OCI-LY7 (cell line): ENCODE data around the gene CLPSL1. TPM values are rescaled to one million over a fixed set of nuclear protein-coding genes. Genes with fewer than 3 reads are reported as not detected.

Source experiments
- BruUV-seq: library from RNA; stranded (reverse); fragments of 400-500 nt; replicated peaks from 2 replicates; lab custom pipeline; 2021; lab: Mats Ljungman, UMichigan
- CTCF ChIA-PET: fragments of 300-600 bp; sonication (Branson Sonifier 250); formaldehyde crosslinking; loops from one replicate; lab custom pipeline; 2022; ENCODE audit warnings: antibody characterized with exemption; ENCODE audit not compliant: unreplicated experiment; lab: Charles Lee
- POLR2A ChIA-PET: fragments of 300-600 bp; sonication (Branson Sonifier 250); formaldehyde crosslinking; loops from one replicate; lab custom pipeline; 2022; ENCODE audit warnings: antibody characterized with exemption; lab: Charles Lee
- DNase-seq: peaks from one replicate; pipeline ENCODE4 v3.0.0-alpha.2; 2015; ENCODE audit warnings: low spot score
- H2AFZ ChIP-seq: fragments of 200-600 bp; sonication (generic), shearing (Covaris generic); 2 replicates; pipeline ENCODE4 v1.6.1; 2014; ENCODE audit warnings: mild to moderate bottlenecking, antibody characterized with exemption, low read length, moderate library complexity
- H3K27ac ChIP-seq: fragments of 200-600 bp; sonication (generic); 2 replicates; pipeline ENCODE4 v1.5.1; 2014; ENCODE audit warnings: mixed run types, low read depth, mild to moderate bottlenecking, moderate library complexity, low read length, inconsistent platforms; ENCODE audit not compliant: poor library complexity, severe bottlenecking
- H3K36me3 ChIP-seq: fragments of 200-600 bp; sonication (generic); 2 replicates; pipeline ENCODE4 v1.6.1; 2014; ENCODE audit warnings: mild to moderate bottlenecking, antibody characterized with exemption, low read length, moderate library complexity, mixed read lengths; ENCODE audit not compliant: insufficient read depth
- H3K4me1 ChIP-seq: fragments of 200-600 bp; sonication (generic); 2 replicates; pipeline ENCODE4 v1.5.1; 2014; ENCODE audit warnings: mild to moderate bottlenecking, low read length; ENCODE audit not compliant: insufficient read depth, poor library complexity, severe bottlenecking
- H3K4me2 ChIP-seq: fragments of 200-600 bp; sonication (generic); 2 replicates; pipeline ENCODE4 v1.6.1; 2014; ENCODE audit warnings: mild to moderate bottlenecking, low read length
- H3K4me3 ChIP-seq: fragments of 200-600 bp; sonication (generic); 2 replicates; pipeline ENCODE4 v1.5.1; 2014; ENCODE audit warnings: mild to moderate bottlenecking, low read depth, low read length; ENCODE audit not compliant: poor library complexity, severe bottlenecking
- H3K79me2 ChIP-seq: fragments of 200-600 bp; sonication (generic); 2 replicates; pipeline ENCODE4 v1.6.1; 2016; ENCODE audit warnings: low read depth, mild to moderate bottlenecking, low read length, moderate library complexity, mixed read lengths; ENCODE audit not compliant: insufficient read depth
- H3K9me2 ChIP-seq: fragments of 200-600 bp; sonication (generic); 2 replicates; pipeline ENCODE4 v1.6.1; 2016; ENCODE audit warnings: mild to moderate bottlenecking, low read length, mixed read lengths; ENCODE audit not compliant: insufficient read depth
- H3K9me3 ChIP-seq: fragments of 200-600 bp; sonication (generic); 2 replicates; pipeline ENCODE4 v1.6.1; 2014; ENCODE audit warnings: mild to moderate bottlenecking, mixed run types, low read length, mixed read lengths
- H4K20me1 ChIP-seq: fragments of 200-600 bp; sonication (generic); 2 replicates; pipeline ENCODE4 v1.6.1; 2014; ENCODE audit warnings: mild to moderate bottlenecking, antibody characterized with exemption, low read length, moderate library complexity, mixed read lengths; ENCODE audit not compliant: insufficient read depth
- EZH2phosphoT487 ChIP-seq: fragments of 200-600 bp; sonication (generic); IDR thresholded peaks from 2 replicates; pipeline ENCODE4 v1.6.1; 2018; ENCODE audit warnings: low read depth, borderline replicate concordance, mild to moderate bottlenecking, mixed run types, antibody characterized with exemption, low read length, moderate library complexity, mixed read lengths
- intact Hi-C: fragments of 100-400 bp; cut with micrococcal nuclease; formaldehyde crosslinking; loops from one replicate; pipeline ENCODE4 v1.10.0; 2022; ENCODE audit not compliant: unreplicated experiment
- total RNA-seq, 2 experiments: library from RNA; depleted of rRNA in 1 of 2; stranded (reverse); fragments of >200 nt in 1 of 2; shearing (Covaris generic) in 1 of 2; gene quantifications; 2 replicates each; pipeline ENCODE4 v1.2.3, GENCODE V29; 2014 to 2022
- TF ChIP-seq, protein P1 (sequence below): fragments of 200-600 bp; sonication (generic); conservative IDR thresholded peaks from 2 replicates; pipeline ENCODE4 v1.5.1; 2014; ENCODE audit warnings: mild to moderate bottlenecking, antibody characterized with exemption, low read length, moderate library complexity, mixed read lengths

Gene CLPSL1
- total RNA-seq, 2 experiments from 2014 or later: not detected

DNA sequence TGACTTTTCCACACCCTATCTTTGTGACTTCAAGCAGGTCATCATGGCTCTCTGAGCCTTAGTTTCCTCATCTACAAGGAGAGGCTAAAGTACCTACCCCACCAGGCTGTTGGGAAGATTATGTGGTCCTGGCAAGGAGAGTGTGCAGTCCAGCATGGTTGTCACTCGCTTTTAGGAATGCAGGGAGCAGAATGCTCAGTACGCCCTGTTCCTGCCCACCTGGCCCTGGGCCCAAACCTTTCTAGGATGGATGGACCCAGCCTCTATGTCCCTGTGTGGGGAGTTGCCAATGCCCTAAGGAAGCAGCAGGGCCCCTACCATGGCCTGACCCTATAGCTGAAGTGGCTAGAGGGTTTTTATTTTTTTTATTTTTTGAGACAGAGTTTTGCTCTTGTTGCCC lies 2.4 kb upstream of the CLPSL1 start:
- DNase-seq: no peak
- no peaks in the 10 kb centered on the region for H3K36me3 ChIP-seq
- no TSS peak for BruUV-seq
- no peak overlapping the region for H3K4me2 ChIP-seq
- H3K9me2 ChIP-seq: no peaks in the 10 kb centered on the region
- no peaks in the 10 kb centered on the region for H3K9me3 ChIP-seq
- CTCF ChIA-PET: interaction anchor here (0.9 kb wide), 1 partner anchor 29 kb away, joined by 5 read pairs; no protein-coding TSS in a partner anchor
- no peaks in the 10 kb centered on the region for H4K20me1 ChIP-seq
- no peaks in the 10 kb centered on the region for H3K79me2 ChIP-seq
- intact Hi-C loops: no loop called here
- POLR2A ChIA-PET: interaction anchor here (0.6 kb wide), 2 partner anchors 38 to 576 kb away, joined by 3 read pairs; no protein-coding TSS in a partner anchor
- H3K4me3 ChIP-seq: no peak overlapping the region
- TF ChIP-seq, protein P1, sequence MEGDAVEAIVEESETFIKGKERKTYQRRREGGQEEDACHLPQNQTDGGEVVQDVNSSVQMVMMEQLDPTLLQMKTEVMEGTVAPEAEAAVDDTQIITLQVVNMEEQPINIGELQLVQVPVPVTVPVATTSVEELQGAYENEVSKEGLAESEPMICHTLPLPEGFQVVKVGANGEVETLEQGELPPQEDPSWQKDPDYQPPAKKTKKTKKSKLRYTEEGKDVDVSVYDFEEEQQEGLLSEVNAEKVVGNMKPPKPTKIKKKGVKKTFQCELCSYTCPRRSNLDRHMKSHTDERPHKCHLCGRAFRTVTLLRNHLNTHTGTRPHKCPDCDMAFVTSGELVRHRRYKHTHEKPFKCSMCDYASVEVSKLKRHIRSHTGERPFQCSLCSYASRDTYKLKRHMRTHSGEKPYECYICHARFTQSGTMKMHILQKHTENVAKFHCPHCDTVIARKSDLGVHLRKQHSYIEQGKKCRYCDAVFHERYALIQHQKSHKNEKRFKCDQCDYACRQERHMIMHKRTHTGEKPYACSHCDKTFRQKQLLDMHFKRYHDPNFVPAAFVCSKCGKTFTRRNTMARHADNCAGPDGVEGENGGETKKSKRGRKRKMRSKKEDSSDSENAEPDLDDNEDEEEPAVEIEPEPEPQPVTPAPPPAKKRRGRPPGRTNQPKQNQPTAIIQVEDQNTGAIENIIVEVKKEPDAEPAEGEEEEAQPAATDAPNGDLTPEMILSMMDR: no peak
- TF ChIP-seq EZH2phosphoT487: no peak
- no peak overlapping the region for H2AFZ ChIP-seq
- H3K27ac ChIP-seq: no peak overlapping the region
- H3K4me1 ChIP-seq: no peaks in the 10 kb centered on the region

DNA sequence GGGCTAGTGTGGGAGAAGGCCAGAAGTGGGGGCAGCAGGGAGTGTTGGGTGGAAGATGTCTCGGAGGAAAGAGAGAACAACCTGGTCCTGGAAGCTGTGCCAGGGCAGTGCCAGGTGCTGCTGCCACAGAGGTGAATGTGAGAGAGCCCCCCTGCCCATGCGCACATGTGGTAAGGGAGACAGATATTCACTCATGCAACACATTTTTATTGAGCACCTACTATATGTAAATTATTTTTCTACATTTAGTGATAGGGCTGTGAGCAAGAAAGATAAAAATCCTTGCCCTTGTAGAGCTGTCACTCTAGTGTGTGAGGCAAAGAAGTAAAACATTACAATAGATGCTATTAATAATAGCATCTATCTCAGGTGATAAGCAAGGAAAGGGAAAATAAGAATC lies 471 bp downstream of the CLPSL1 start:
- POLR2A ChIA-PET: interaction anchor here (0.7 kb wide), 1 partner anchor 11 kb away, joined by 3 read pairs; no protein-coding TSS in a partner anchor

DNA sequence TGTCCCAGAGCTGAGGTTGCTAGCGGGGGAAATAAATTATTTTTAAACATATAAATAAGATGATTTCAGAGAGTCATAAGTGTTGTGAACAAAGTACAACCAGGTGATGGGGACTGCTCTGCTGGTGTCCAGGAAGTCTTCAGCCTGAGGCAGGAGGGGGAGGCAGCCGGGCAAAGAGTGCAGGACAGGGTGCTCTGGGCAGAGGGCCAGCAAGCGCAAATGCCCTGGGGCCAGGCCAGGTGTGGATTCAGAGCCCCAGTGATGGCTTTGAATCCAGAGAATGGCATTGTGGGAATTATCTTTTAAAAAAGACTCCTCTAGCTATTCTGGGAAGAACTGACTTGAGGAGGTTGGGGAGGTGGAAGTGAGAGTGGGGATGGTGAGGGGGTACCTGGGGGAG lies 1.6 kb downstream of the CLPSL1 start:
- Histone ChIP-seq H3K79me2 (no peaks in the 10 kb centered on the region), H4K20me1 (no peaks in the 10 kb centered on the region), H3K36me3 (no peaks in the 10 kb centered on the region), H3K4me3 (no peak overlapping the region), H3K9me2 (no peaks in the 10 kb centered on the region), H3K27ac (no peak overlapping the region), H3K9me3 (no peaks in the 10 kb centered on the region), H3K4me2 (no peak overlapping the region), H3K4me1 (no peaks in the 10 kb centered on the region), H2AFZ (no peak overlapping the region)
- ChIA-PET POLR2A (interaction anchor here (0.5 to 0.7 kb wide), 2 partner anchors 18 to 26 kb away, joined by 3 read pairs; no protein-coding TSS in a partner anchor), CTCF (no interaction called here)
- TF ChIP-seq, protein P1: no peak
- TF ChIP-seq EZH2phosphoT487: no peak
- no peak for DNase-seq
- no TSS peak for BruUV-seq
- intact Hi-C loops: no loop called here

More for the DNA sequence above, 471 bp downstream of the CLPSL1 start:
- Histone ChIP-seq H3K27ac (no peak overlapping the region), H2AFZ (no peak overlapping the region), H3K4me3 (no peak overlapping the region), H3K9me3 (no peaks in the 10 kb centered on the region), H3K36me3 (no peaks in the 10 kb centered on the region), H3K9me2 (no peaks in the 10 kb centered on the region), H3K4me1 (no peaks in the 10 kb centered on the region), H4K20me1 (no peaks in the 10 kb centered on the region), H3K79me2 (no peaks in the 10 kb centered on the region), H3K4me2 (no peak overlapping the region)
- CTCF ChIA-PET: no interaction called here
- TF ChIP-seq, protein P1: no peak
- no peak for TF ChIP-seq EZH2phosphoT487
- intact Hi-C loops: no loop called here
- DNase-seq: no peak
- no TSS peak for BruUV-seq
